Sciatic nerve (tissue), 2 donors: Measurements from ENCODE around the gene MBD1. TPM values are rescaled to one million over a fixed set of nuclear protein-coding genes. Genes with fewer than 3 reads are reported as not detected.
A peak's percentile ranks its signal among the peaks of the same experiment; 100 is the strongest.
"Not testable (repeated sequence)": the region's sequence is repeated elsewhere in the genome, so short reads cannot be mapped to it uniquely, and the experiment has no call there.

Experiments
- ATAC-seq: fragments of 200-7000 bp; cut with Tn5 transposase; one replicate; pipeline ENCODE4 v1.9.1; 2020; ENCODE audit warnings: mild to moderate bottlenecking, moderate library complexity
- DNase-seq: peaks from one replicate; pipeline ENCODE4 v3.0.0-alpha.2; 2020; ENCODE audit warnings: low spot score
- intact Hi-C: fragments of 100-400 bp; cut with DNase I; formaldehyde crosslinking; loops from one replicate; pipeline ENCODE4 v1.14.2; 2022
- total RNA-seq: library from RNA; stranded (reverse); fragmentation: NEBNext Ultra II Directional; extraction: Animal tissue kit (Norgen Biotek cat#: 25700); gene quantifications from one replicate; pipeline ENCODE4 v1.2.1, GENCODE V29; 2021
- donor health status: DM: no; HTN: no; CAD: no.
- donor health status: DM: no; HTN: no; CAD: no.

Gene MBD1
- total RNA-seq, 1 donor from 2014 or later = 63.9 TPM

DNA sequence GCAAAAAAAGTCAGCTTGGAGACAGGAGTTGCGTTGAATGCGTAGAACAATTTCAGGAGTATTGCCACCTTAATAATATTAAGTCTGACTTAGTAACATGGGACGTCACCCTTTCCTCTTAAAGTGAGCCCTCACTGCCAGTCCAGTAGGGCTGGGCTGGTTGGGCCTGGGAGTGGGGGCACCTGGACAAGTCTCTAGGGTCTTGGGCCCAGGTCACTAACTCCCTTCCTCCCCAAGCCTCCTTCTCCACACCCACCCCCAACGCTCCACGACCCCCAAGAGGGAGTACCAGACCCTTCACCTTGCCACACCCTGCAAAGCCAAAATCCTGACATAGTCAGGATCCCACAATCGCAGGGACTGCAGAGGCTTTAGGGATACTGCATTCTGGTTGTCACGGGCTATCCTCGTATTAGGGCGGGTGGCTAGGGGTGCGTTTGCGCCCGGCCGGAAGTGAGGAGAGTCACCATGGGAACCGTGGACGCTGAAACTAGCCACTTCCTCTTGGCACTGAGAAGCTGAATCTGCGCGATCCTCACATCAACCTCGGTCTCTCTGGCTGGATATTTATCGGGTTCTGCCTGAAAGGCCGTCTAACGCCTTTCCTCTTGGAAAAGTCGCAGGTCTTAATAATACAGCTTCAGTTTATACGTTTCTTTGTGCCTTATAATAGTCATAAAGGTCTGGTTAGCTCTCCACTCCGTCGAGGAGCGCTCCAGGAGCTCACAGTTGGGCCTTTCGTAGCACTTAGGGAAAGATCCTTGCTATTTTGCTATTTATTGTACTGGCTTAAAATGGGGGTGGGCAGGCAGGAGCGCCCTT, 16.5 kb upstream of the MBD1 start:
- peak; percentile 88 for DNase-seq

DNA sequence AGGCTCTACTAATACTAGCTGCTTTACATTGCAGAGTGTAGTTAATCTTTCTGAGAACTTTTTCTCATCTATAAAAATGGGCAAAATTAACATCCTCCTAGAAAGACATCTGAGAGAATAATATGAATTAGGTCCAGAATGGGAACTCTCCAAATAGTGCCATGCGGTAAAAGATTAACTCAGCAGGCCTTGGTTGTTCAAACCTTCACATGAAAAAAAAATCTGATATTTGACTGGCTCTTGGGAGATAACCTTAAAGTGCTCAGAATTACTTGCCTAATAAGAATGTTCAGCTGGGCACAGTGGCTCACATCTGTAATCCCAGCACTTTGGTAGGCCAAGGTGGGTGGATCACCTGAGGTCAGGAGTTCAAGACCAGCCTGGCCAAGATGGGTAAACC, 11.7 kb upstream of the MBD1 start:
- ATAC-seq (no peak), DNase-seq (no peak)
- intact Hi-C loops = loop anchor here (5.0 kb wide), 1 partner anchor 354 kb away; no protein-coding TSS in a partner anchor

More for the DNA sequence above, 16.5 kb upstream of the MBD1 start:
- ATAC-seq = peak; percentile 95
- intact Hi-C loops = no loop called here

- no peak for ATAC-seq
- intact Hi-C loops = no loop called here
- DNase-seq = no peak
Measured at GRCh38 chr18:50289108-50289443, 7.8 kb upstream of the MBD1 start.

- intact Hi-C loops, ATAC-seq, DNase-seq: not testable (repeated sequence)
Measured at GRCh38 chr18:50288348-50289107, 7.2 kb upstream of the MBD1 start.

DNA sequence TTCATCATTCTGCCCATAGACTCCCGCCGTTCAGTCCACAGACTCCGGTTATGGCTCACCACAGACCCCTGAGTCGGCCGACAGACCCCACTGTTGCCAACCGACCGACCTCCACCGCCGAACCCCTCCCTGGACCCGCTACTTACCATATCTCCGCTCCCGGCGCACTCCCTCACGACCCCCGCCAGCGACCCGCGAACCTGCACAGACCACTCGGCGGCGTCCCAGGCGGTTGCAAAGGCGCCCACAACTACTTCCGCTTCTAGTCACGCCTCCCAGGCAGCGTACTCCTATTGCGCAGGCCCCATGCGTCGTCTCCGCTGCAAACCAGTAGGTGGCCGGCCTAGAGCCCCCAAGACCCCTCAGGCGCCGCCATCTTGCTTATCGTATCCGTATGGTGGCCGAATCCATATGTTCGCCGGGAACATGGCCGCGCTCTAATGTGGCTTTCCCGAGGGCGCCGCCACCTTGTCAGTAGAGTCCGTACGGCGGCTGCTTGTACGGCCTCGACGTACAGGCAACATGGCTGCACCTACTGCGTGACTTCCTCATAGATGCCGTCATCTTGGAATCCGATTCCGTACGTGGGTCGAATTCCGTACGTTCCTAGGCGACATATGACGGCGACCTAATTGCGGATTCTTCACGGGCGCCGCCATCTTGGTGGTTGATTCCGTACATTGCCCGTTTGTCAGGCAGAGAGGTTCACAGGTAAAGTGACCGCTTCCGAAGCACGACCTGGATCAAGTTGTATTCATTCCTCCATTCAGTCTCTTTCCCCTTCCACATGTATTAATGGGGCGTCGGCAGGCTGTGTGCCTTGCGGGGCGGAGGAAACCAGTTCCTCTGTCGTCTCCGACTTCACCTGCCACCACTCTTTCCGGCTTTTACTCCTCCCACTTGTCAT, 6.4 kb upstream of the MBD1 start, which contains the start of gene CXXC1:
Gene CXXC1, minus strand, starts transcription at position 252 of the 907 bp plus-strand sequence. Its CDS starts 103 bp downstream, at position 149.
- intact Hi-C loops = no loop called here
- ATAC-seq = peak; percentile 97
- DNase-seq = peak; percentile 98

- DNase-seq (no peak), ATAC-seq (peak; percentile 19)
- intact Hi-C loops = no loop called here
Measured at GRCh38 chr18:50287028-50287440, 5.7 kb upstream of the MBD1 start.

- DNase-seq = no peak
- intact Hi-C loops = no loop called here
- ATAC-seq = no peak
Measured at GRCh38 chr18:50286391-50287027, 5.2 kb upstream of the MBD1 start.

DNA sequence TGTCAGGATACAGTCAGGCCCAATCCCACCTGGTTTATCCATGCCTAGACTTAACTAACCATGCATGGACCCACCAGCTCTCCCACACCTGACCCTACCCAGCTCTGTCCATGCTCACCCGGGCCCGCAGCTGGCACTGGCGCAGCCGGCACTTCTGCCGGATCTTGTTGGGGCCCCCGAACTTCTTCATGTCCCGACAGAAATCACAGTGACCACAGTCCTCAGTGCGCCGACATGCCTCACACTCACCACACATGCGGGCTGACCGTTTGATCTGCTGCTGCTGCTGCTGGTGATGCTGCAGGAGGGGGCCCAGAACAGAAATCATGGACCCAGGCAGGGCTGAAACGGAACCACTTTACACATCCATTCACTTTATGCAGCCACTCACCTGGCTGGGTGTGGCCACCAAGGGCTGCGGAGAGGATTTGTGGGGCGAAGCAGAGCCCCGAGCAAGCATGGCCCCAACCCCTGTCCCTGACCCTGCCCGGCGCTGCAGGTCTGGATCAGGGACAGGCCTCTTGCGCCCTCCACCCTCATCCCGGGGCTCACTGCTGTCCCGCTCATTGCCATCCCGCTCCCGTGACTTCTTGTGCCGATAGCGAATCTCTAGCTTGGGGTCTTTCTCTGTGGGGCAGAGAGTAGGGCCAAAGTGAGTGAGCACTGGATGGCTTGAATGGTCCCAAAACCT, 4.5 kb upstream of the MBD1 start:
- intact Hi-C loops = no loop called here
- DNase-seq = no peak
- no peak for ATAC-seq

- DNase-seq = no peak
- intact Hi-C loops = no loop called here
- no peak for ATAC-seq
Measured at GRCh38 chr18:50285071-50285470, 3.7 kb upstream of the MBD1 start.

- no peak for ATAC-seq
- intact Hi-C loops = no loop called here
Measured at GRCh38 chr18:50284255-50284885, 3.0 kb upstream of the MBD1 start.

DNA sequence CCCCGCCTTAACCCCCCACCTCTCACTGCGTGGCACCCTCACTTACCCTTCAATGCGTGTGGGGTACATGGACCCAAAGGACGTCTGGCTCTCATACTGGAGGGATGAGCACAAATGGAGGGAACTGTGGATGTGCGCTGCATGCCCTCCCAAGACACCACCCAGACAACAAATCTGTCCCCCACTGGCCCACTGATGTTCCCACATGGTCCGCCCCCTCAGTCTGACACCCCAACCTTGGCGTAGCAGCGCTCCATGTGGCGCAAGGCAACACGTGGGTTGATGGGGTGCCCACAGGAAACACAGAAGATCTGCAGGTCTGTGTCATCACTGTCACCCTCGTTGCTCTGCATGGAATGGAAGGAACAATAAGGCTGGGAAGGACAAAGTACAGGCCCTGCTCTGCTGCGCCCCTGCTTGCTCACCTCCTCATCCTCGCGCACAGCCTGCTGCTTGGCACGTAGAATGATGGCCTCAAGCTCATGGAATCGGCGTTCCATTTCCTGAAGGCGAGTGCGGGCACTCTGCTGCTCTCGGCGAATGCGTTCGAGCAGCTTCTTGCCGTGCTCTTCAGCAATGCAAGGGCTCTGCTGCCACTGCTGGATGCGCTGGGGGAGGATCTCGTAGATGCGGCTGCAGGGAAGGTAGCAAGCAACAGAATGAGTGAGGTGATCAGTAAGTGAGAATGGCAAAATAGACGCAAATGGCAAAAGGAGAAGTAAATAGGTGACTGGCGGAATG, 2.3 kb upstream of the MBD1 start:
- intact Hi-C loops = no loop called here
- DNase-seq (no peak), ATAC-seq (no peak)

More at GRCh38 chr18:50284255-50284885, 3.0 kb upstream of the MBD1 start:
- DNase-seq = no peak

- intact Hi-C loops = no loop called here
- no peak for ATAC-seq
- DNase-seq = no peak
Measured at GRCh38 chr18:50282521-50283335, 1.4 kb upstream of the MBD1 start.

DNA sequence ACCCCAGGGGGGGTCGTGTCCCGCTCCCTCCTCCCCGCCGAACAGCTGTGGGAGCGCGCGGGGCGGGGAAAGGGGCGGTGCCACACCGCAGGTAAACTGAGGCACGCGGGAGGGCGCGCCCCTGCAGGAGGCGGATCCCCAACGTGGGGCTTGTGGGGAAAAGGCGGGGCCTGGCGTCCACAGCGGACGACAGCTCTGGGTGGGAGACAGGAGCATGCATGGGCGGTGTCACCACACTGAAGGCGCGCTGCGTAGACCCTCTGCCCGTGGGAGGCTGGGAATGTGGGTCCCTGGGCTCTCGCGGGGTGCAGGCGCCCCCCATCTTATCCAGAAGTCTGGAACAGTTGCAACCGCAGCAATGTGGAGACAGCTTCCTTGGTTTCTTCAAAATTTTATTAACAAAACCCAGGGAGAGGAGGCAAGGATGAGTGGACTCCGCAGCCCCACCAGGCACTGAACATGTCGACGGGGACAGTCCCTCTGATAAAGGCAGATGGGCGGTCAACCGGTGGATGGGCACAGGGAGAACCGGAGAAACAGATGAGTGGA, 723 bp upstream of the MBD1 start:
- ATAC-seq = peak; percentile 3
- intact Hi-C loops = no loop called here
- no peak for DNase-seq

GRCh38 chr18:50280707-50281294, 522 bp downstream of the MBD1 start:
- DNase-seq (no peak), ATAC-seq (no peak)
- intact Hi-C loops = no loop called here

GRCh38 chr18:50279752-50280151, 1.6 kb downstream of the MBD1 start:
- intact Hi-C loops = no loop called here
- ATAC-seq (no peak), DNase-seq (no peak)

DNA sequence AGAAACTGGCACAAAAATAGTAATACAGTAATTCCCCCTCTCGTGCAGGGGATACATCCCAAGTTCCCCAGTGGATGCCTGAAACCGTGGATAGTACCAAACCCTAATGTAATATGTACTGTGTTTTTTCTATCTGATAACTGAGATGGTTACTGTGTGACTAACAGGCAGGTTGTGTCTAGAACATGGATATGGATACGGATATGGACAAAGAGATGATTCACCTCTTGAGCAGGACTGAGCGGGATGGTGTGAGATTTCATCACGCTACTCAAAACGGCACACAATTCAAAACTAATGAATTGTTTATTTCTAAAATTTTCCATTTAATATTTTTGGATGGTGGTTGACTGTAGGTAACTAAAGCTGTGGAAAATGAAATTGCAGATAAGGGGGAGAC, 3.4 kb downstream of the MBD1 start:
- intact Hi-C loops = no loop called here
- ATAC-seq (no peak), DNase-seq (no peak)
